Parathyroid adenoma (tissue), 2 donors: Measurements from ENCODE around the gene NRP2.

Source experiments
- H2AFZ ChIP-seq: fragments of 300-600 bp; sonication (generic); one replicate; pipeline ENCODE4 v1.7.0; 2017; ENCODE audit warnings: antibody characterized with exemption, mild to moderate bottlenecking
- H3K27ac ChIP-seq: fragments of 300-600 bp; sonication (generic); one replicate; pipeline ENCODE4 v1.7.0; 2017
- H3K27me3 ChIP-seq: fragments of 300-600 bp; sonication (generic); one replicate; pipeline ENCODE4 v1.7.0; 2017; ENCODE audit warnings: low read length; ENCODE audit not compliant: control insufficient read depth, insufficient read depth
- H3K36me3 ChIP-seq: fragments of 300-600 bp; sonication (generic); one replicate; pipeline ENCODE4 v1.7.0; 2017; ENCODE audit warnings: low read length; ENCODE audit not compliant: control insufficient read depth, insufficient read depth
- H3K4me1 ChIP-seq: fragments of 300-600 bp; sonication (generic); one replicate; pipeline ENCODE4 v1.7.0; 2017; ENCODE audit warnings: control low read depth
- H3K4me2 ChIP-seq: fragments of 300-600 bp; sonication (generic); one replicate; pipeline ENCODE4 v1.7.0; 2017; ENCODE audit warnings: low read length
- H3K4me3 ChIP-seq: fragments of 300-600 bp; sonication (generic); one replicate; pipeline ENCODE4 v1.7.0; 2017; ENCODE audit warnings: low read depth, low read length
- H3K79me2 ChIP-seq: fragments of 300-600 bp; sonication (generic); one replicate; pipeline ENCODE4 v1.7.0; 2017; ENCODE audit warnings: control low read depth
- H3K9ac ChIP-seq: fragments of 300-600 bp; sonication (generic); one replicate; pipeline ENCODE4 v1.7.0; 2017; ENCODE audit warnings: mild to moderate bottlenecking
- H3K9me3 ChIP-seq: fragments of 300-600 bp; sonication (generic); one replicate; pipeline ENCODE4 v1.7.0; 2017; ENCODE audit warnings: low read length; ENCODE audit not compliant: control insufficient read depth
- CTCF ChIP-seq: fragments of 300-600 bp; sonication (generic); IDR thresholded peaks from one replicate; pipeline ENCODE4 v1.7.0; 2017; ENCODE audit warnings: antibody characterized with exemption, mild to moderate bottlenecking
- donor health status: primary hyperparathyroidism.

NRP2 gene

GRCh38 chr2:205682239-205682970 lies at the start of gene NRP2:
Gene NRP2 (plus strand): TSS chr2:205682501. CDS start chr2:205683291, 790 bp downstream.
- peaks cover 2% of the 10 kb centered on the region for H3K27me3 ChIP-seq
- H3K4me2 ChIP-seq, result peak within 1 kb of the TSS; percentile 77
- H3K9ac ChIP-seq, result no peak within 1 kb of the TSS
- peak within 1 kb of the TSS; percentile 91 for H2AFZ ChIP-seq
- no peaks in the 10 kb centered on the region for H3K36me3 ChIP-seq
- TF ChIP-seq CTCF, result no peak
- peaks cover 7% of the 10 kb centered on the region for H3K4me1 ChIP-seq
- H3K4me3 ChIP-seq, result peak within 1 kb of the TSS; percentile 61
- H3K9me3 ChIP-seq, result no peaks in the 10 kb centered on the region
- peak within 1 kb of the TSS; percentile 33 for H3K27ac ChIP-seq
- no peaks in the 10 kb centered on the region for H3K79me2 ChIP-seq

GRCh38 chr2:205633994-205634393 lies 48.3 kb upstream of the NRP2 start:
- Histone ChIP-seq H3K27ac (no peak overlapping the region), H3K4me3 (no peak overlapping the region), H3K4me2 (no peak overlapping the region), H3K27me3 (no peaks in the 10 kb centered on the region), H3K4me1 (peaks cover 3% of the 10 kb centered on the region), H3K79me2 (no peaks in the 10 kb centered on the region), H2AFZ (no peak overlapping the region), H3K9me3 (no peaks in the 10 kb centered on the region), H3K36me3 (no peaks in the 10 kb centered on the region), H3K9ac (no peak overlapping the region)
- TF ChIP-seq CTCF, result no peak

GRCh38 chr2:205636549-205637319 lies 45.6 kb upstream of the NRP2 start:
- Histone ChIP-seq H3K4me3 (no peak overlapping the region), H3K36me3 (no peaks in the 10 kb centered on the region), H2AFZ (no peak overlapping the region), H3K79me2 (no peaks in the 10 kb centered on the region), H3K4me1 (no peaks in the 10 kb centered on the region), H3K4me2 (no peak overlapping the region), H3K9me3 (no peaks in the 10 kb centered on the region), H3K9ac (no peak overlapping the region), H3K27me3 (no peaks in the 10 kb centered on the region), H3K27ac (no peak overlapping the region)
- no peak for TF ChIP-seq CTCF

GRCh38 chr2:205637320-205637602 lies 45.0 kb upstream of the NRP2 start:
- H3K9me3 ChIP-seq, result no peaks in the 10 kb centered on the region
- H3K9ac ChIP-seq, result no peak overlapping the region
- no peaks in the 10 kb centered on the region for H3K27me3 ChIP-seq
- no peak for TF ChIP-seq CTCF
- H3K4me3 ChIP-seq, result no peak overlapping the region
- no peaks in the 10 kb centered on the region for H3K79me2 ChIP-seq
- H3K4me2 ChIP-seq, result no peak overlapping the region
- no peak overlapping the region for H2AFZ ChIP-seq
- no peaks in the 10 kb centered on the region for H3K4me1 ChIP-seq
- H3K27ac ChIP-seq, result no peak overlapping the region
- no peaks in the 10 kb centered on the region for H3K36me3 ChIP-seq
